Kidney epithelial cell (primary cell): ENCODE measurements around the gene EPG5. TPM values are rescaled to one million over a fixed set of nuclear protein-coding genes. Genes with fewer than 3 reads are reported as not detected.
A peak's percentile ranks its signal among the peaks of the same experiment; 100 is the strongest.
"Not testable (repeated sequence)": the region's sequence is repeated elsewhere in the genome, so short reads cannot be mapped to it uniquely, and the experiment has no call there.

ENCODE experiments used
- DNase-seq: peaks from one replicate; pipeline ENCODE4 v3.0.0-alpha.2; 2010; ENCODE audit warnings: low read depth
- H3K27me3 ChIP-seq: 2 replicates; pipeline ENCODE4 v1.6.0; 2011; ENCODE audit warnings: low read length; ENCODE audit not compliant: control insufficient read depth, insufficient read depth
- H3K36me3 ChIP-seq: 2 replicates; pipeline ENCODE4 v1.5.1; 2011; ENCODE audit warnings: low read length; ENCODE audit not compliant: control insufficient read depth, insufficient read depth
- H3K4me3 ChIP-seq: 2 replicates; pipeline ENCODE4 v1.5.1; 2011; ENCODE audit warnings: low read depth, mild to moderate bottlenecking, control low read depth, low read length
- total RNA-seq: library from RNA; depleted of rRNA; stranded (reverse); fragments of >200 nt; gene quantifications from 2 replicates; pipeline ENCODE4 v1.2.3, GENCODE V29; 2015
- TF ChIP-seq, protein P1 (sequence below): IDR thresholded peaks from 2 replicates; pipeline ENCODE4 v1.5.1; 2011; ENCODE audit warnings: mild to moderate bottlenecking, moderate library complexity, low read length, control low read depth, inconsistent platforms; ENCODE audit not compliant: insufficient read depth, poor library complexity, severe bottlenecking

EPG5 gene
- total RNA-seq, 1 donor from 2014 or later = 38.2 TPM

DNA sequence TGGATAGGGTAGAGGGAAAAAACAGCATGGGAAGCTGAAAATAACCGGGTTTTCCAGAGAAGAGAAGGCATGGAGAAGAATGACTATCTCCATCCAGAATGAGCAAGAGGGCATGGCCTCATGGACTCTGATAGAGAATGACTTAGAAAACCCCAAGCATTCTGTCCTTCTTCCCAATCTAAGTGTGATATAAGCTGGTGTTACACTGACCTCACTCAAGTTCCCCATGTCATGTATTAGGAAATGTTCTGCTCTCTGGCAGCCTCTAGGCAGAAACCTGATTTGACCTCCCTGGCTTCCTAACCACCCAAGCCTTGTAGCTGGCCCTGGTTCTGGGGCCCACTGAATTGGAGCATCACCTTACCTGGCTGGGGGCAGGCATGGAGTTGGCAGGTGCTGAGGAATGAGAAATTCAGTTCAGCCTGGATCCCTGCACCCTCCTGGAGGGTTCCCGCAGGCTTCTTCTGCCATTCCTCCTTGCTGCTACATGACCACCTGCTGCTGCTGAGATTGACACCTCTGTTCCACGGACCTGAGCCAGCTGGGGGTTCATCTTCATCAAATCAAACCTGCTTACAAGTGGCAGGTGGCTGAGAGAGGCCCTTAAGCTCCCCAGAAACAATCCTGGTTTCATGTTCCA lies 146.9 kb downstream of the EPG5 start:
- Histone ChIP-seq H3K27me3 (no peaks in the 10 kb centered on the region), H3K4me3 (no peak overlapping the region), H3K36me3 (no peaks in the 10 kb centered on the region)
- no peak for DNase-seq
- TF ChIP-seq, protein P1, sequence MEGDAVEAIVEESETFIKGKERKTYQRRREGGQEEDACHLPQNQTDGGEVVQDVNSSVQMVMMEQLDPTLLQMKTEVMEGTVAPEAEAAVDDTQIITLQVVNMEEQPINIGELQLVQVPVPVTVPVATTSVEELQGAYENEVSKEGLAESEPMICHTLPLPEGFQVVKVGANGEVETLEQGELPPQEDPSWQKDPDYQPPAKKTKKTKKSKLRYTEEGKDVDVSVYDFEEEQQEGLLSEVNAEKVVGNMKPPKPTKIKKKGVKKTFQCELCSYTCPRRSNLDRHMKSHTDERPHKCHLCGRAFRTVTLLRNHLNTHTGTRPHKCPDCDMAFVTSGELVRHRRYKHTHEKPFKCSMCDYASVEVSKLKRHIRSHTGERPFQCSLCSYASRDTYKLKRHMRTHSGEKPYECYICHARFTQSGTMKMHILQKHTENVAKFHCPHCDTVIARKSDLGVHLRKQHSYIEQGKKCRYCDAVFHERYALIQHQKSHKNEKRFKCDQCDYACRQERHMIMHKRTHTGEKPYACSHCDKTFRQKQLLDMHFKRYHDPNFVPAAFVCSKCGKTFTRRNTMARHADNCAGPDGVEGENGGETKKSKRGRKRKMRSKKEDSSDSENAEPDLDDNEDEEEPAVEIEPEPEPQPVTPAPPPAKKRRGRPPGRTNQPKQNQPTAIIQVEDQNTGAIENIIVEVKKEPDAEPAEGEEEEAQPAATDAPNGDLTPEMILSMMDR = no peak

DNA sequence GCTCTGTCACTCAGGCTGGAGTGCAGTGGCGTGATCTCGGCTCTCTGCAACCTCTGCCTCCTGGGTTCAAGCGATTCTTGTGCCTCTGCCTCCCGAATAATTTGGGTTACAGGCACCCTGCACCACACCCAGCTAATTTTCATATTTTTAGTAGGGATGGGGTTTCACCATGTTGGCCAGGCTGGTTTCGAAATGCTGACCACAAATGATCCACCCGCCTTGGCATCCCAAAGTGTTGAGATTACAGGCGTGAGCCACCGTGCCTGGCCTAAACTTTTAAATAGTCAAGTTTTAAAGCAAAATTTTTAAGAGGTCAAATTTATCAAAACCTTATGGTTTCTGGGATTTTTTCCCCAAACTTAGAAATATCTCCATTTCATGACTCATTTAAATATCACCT lies 148.4 kb downstream of the EPG5 start:
- not testable (repeated sequence) for H3K36me3 ChIP-seq, H3K27me3 ChIP-seq, H3K4me3 ChIP-seq, DNase-seq

DNA sequence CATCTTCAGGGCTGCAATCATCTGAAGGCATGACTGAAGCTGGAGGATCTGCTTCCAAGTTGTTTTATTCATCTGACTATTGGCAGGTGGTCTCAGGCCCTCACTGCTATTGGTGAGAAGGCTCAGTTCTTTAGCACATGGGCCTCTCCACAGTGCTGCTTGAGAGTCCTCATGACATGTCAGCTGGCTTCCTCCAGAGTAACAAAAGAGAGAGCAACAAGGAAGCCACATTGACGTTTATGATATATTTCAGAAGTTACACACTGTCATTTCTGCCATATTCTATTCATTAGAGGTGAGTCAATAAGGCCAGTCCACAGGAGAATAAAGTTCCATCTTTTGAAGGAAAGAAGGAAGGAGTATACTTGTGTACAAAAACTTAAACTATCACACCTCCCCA lies 149.6 kb downstream of the EPG5 start:
- Histone ChIP-seq H3K27me3 (no peaks in the 10 kb centered on the region), H3K36me3 (no peaks in the 10 kb centered on the region), H3K4me3 (no peak overlapping the region)
- TF ChIP-seq, protein P1 = no peak
- no peak for DNase-seq

DNA sequence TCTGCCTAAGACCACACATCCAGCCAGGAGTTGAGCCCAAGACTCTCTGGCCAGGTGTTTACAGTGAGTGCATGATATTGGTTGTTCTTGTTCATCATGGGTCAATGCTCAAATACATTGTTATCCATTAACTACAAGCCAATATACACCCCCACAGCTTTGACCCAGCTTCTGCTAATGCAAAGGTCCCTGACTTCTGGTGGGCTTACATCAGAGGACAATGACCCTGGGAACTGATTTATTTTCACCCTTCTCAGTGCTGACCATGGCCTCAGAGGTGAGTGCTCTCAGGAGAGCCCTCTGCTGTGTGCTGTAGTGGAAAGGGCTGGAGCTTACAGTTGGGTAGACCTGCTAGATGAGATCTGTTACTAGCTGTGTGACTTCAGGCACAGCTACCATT lies 152.4 kb downstream of the EPG5 start:
- not testable (repeated sequence) for H3K4me3 ChIP-seq, DNase-seq, H3K36me3 ChIP-seq, H3K27me3 ChIP-seq

DNA sequence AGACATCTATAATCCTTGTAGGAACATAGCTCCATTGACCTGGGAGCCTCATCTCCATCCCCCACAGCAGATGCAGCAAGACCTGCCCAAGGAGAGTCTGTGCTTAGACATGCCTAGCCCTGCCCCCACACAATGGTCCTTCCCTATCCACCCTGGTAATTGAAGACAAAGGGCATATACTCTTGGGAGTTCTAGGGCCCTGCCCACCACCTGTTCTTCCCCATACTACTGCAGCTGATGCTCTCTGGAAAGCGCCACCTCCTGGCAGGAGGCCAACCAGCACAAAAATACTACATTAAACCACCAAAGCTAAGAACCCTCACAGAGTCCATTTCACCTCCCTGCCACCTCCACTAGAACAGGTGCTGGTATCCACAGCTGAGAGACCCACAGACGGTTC lies 160.0 kb downstream of the EPG5 start:
- TF ChIP-seq, protein P1 = peak; percentile 2
- not testable (repeated sequence) for DNase-seq

DNA sequence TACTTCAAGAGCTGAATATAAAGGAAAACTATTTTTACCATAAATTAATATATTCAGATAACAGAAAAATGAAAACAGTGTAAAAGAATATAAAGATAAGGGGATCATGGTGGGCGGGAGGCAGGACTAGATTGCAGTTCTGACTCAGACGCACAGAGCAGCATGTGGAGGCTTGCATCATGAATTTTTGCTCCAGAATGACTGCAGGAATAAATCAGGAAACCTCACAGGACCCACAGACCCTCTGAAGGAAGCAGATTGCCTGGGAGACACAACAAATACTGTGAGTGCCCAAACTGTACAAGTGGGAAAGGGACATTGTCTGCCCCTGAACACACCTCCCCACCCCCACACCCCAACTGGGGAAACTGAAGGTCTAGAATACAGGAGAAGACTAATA lies 160.9 kb downstream of the EPG5 start:
- Histone ChIP-seq H3K27me3 (no peaks in the 10 kb centered on the region), H3K36me3 (no peaks in the 10 kb centered on the region), H3K4me3 (no peak overlapping the region)
- TF ChIP-seq, protein P1 = no peak
- DNase-seq = no peak

More for the DNA sequence above, 160.0 kb downstream of the EPG5 start:
- H3K27me3 ChIP-seq, H3K4me3 ChIP-seq, H3K36me3 ChIP-seq: not testable (repeated sequence)

DNA sequence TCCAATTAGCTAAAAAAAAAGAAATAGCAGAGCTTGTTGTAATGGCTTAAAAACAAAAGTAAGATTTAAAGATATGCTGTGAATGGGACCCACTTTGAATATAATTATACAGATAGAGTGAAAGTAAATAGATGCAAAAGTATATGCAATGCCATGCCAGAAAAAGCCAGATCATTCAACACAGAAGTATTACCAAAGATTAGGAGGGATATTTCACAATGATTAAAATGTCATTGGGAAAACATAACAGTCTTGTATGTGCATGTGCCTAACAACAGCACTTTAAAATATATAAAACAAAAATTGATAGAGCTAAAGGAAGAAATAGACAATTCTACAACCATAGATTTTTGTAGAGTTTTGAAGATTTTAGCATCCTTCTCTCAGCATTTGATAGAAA lies 161.6 kb downstream of the EPG5 start:
- TF ChIP-seq, protein P1 = no peak
- no peak for DNase-seq
- Histone ChIP-seq H3K4me3 (no peak overlapping the region), H3K36me3 (no peaks in the 10 kb centered on the region), H3K27me3 (no peaks in the 10 kb centered on the region)
